Endothelial cell (in vitro differentiated cells): ENCODE data around the gene WFS1. TPM values are rescaled to one million over a fixed set of nuclear protein-coding genes. Genes with fewer than 3 reads are reported as not detected.

ENCODE experiments used
- DNase-seq: peaks from one replicate; pipeline ENCODE4 v3.0.0; 2021; ENCODE audit warnings: low spot score
- H3K27ac Mint-ChIP-seq: one replicate; pipeline ENCODE4 v1.8.0; 2021; ENCODE audit warnings: mixed read lengths, inconsistent platforms; ENCODE audit not compliant: unreplicated experiment
- H3K27me3 Mint-ChIP-seq: one replicate; pipeline ENCODE4 v1.8.0; 2021; ENCODE audit warnings: mild to moderate bottlenecking, moderate library complexity, mixed read lengths, inconsistent platforms; ENCODE audit not compliant: unreplicated experiment
- H3K36me3 Mint-ChIP-seq: one replicate; pipeline ENCODE4 v1.8.0; 2021; ENCODE audit warnings: mild to moderate bottlenecking, low read depth, mixed read lengths, inconsistent platforms; ENCODE audit not compliant: unreplicated experiment
- H3K4me1 Mint-ChIP-seq: one replicate; pipeline ENCODE4 v1.8.0; 2021; ENCODE audit warnings: mild to moderate bottlenecking, mixed read lengths, inconsistent platforms; ENCODE audit not compliant: unreplicated experiment
- H3K4me3 Mint-ChIP-seq: one replicate; pipeline ENCODE4 v1.8.0; 2021; ENCODE audit warnings: mild to moderate bottlenecking, mixed read lengths, inconsistent platforms; ENCODE audit not compliant: unreplicated experiment
- H3K9me3 Mint-ChIP-seq: one replicate; pipeline ENCODE4 v1.8.0; 2021; ENCODE audit warnings: mixed read lengths, inconsistent platforms; ENCODE audit not compliant: unreplicated experiment
- total RNA-seq: library from RNA; stranded (reverse); fragmentation: NEBNext Ultra II Directional; extraction: Animal tissue kit (Norgen Biotek cat#: 25700); gene quantifications from one replicate; pipeline ENCODE4 v1.2.1, GENCODE V29; 2021; ENCODE audit not compliant: unreplicated experiment
- TF ChIP-seq, protein P1 (sequence below): fragments of 200-600 bp; sonication (generic); IDR thresholded peaks from one replicate; pipeline ENCODE4 v1.5.0; 2021; ENCODE audit warnings: antibody characterized with exemption; ENCODE audit not compliant: unreplicated experiment

The WFS1 gene
- total RNA-seq, 1 donor from 2014 or later: 53.2 TPM

DNA sequence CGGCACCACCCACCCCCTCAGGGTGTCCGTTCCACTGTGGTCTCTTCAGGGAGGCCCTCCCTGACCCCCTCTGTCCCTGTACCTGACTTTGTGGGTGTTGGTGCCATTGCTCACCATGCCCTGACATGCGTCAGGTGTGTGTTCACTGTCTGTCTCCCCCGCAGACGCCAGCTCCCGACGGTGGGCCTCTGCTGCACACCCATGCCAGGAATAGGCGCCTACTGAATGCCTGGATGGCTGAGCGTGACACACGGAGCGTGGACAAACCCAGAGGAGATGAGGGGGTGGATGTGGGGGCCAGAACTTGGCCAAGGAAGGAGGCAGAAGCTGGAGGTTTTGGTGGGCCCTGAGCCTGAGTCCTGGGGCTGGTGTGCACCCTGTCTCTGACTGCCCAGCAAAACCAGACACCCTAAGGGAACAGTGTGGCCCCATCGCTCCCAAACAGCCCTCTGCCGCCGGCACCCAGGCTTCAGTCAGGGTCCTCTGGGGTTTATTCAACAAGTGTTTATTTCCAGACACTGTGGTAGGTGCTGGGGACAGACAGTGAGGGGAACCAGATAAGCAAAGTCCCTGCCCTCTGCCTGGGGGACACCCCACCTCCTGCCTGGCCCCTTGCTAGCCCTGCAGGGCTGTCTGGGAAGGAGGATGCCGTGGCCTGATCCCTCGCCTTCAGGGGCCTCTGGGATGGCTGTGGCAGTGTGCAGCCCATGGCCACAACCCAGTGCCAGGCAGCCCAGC lies 76.9 kb downstream of the WFS1 start:
- Mint-ChIP-seq H3K4me1 (no peaks in the 10 kb centered on the region), H3K9me3 (no peaks in the 10 kb centered on the region), H3K27ac (no peak overlapping the region), H3K27me3 (peaks cover 13% of the 10 kb centered on the region), H3K36me3 (no peaks in the 10 kb centered on the region), H3K4me3 (no peak overlapping the region)
- TF ChIP-seq, protein P1, sequence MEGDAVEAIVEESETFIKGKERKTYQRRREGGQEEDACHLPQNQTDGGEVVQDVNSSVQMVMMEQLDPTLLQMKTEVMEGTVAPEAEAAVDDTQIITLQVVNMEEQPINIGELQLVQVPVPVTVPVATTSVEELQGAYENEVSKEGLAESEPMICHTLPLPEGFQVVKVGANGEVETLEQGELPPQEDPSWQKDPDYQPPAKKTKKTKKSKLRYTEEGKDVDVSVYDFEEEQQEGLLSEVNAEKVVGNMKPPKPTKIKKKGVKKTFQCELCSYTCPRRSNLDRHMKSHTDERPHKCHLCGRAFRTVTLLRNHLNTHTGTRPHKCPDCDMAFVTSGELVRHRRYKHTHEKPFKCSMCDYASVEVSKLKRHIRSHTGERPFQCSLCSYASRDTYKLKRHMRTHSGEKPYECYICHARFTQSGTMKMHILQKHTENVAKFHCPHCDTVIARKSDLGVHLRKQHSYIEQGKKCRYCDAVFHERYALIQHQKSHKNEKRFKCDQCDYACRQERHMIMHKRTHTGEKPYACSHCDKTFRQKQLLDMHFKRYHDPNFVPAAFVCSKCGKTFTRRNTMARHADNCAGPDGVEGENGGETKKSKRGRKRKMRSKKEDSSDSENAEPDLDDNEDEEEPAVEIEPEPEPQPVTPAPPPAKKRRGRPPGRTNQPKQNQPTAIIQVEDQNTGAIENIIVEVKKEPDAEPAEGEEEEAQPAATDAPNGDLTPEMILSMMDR: no peak
- DNase-seq: no peak

DNA sequence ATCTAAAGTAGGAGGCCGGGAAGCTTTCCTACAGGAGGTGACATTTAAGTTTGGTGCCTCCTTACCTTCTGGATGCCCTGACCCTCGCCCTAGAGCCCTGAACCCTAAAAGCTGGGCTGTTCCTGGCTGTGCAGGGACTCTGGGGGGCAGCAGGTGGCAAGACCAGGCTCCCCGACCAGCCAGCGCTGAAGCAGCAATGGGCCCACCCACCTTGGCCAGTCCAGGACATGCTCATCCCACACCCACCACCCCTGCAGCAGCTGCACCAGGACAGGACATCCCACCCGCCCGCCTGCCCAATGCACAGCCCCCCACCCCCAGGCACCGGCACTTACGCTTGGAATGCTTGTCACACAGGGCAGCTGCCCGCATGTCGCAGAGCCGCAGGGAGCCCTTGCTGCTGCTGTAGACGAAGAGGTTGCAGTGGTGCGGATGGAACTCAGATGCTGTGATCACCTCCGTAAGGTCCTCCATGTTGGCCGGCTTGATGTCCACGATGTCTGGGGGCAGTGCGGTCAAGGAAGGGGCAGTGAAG lies 77.9 kb downstream of the WFS1 start:
- H3K9me3 Mint-ChIP-seq: no peaks in the 10 kb centered on the region
- no peak for DNase-seq
- no peak overlapping the region for H3K4me3 Mint-ChIP-seq
- TF ChIP-seq, protein P1: no peak
- H3K4me1 Mint-ChIP-seq: peaks cover 3% of the 10 kb centered on the region
- no peak overlapping the region for H3K27ac Mint-ChIP-seq
- H3K36me3 Mint-ChIP-seq: no peaks in the 10 kb centered on the region
- peaks cover 10% of the 10 kb centered on the region for H3K27me3 Mint-ChIP-seq

DNA sequence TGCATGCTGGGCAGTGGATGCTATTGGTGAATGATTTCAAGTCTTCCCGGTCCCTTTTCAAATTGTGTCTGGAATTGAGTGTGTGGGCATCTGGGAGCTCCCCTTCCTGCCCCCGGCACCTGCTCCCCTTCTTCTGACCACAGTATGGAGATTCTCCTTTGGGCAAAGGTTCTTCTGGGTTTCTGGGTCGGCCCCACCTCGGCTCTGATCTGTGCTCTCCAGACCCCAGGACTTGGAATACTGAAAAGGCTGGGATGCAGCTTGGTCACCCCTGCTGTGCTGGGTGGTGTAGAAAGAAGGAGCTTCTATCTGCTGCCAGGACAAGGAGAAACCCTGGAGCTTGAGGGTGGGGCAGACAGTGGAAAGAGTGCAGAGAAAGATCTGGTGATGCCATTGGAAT lies 78.8 kb downstream of the WFS1 start:
- no peaks in the 10 kb centered on the region for H3K9me3 Mint-ChIP-seq
- peaks cover 7% of the 10 kb centered on the region for H3K4me1 Mint-ChIP-seq
- TF ChIP-seq, protein P1: no peak
- no peak for DNase-seq
- no peaks in the 10 kb centered on the region for H3K36me3 Mint-ChIP-seq
- H3K4me3 Mint-ChIP-seq: no peak overlapping the region
- H3K27me3 Mint-ChIP-seq: peaks cover 10% of the 10 kb centered on the region
- no peak overlapping the region for H3K27ac Mint-ChIP-seq

DNA sequence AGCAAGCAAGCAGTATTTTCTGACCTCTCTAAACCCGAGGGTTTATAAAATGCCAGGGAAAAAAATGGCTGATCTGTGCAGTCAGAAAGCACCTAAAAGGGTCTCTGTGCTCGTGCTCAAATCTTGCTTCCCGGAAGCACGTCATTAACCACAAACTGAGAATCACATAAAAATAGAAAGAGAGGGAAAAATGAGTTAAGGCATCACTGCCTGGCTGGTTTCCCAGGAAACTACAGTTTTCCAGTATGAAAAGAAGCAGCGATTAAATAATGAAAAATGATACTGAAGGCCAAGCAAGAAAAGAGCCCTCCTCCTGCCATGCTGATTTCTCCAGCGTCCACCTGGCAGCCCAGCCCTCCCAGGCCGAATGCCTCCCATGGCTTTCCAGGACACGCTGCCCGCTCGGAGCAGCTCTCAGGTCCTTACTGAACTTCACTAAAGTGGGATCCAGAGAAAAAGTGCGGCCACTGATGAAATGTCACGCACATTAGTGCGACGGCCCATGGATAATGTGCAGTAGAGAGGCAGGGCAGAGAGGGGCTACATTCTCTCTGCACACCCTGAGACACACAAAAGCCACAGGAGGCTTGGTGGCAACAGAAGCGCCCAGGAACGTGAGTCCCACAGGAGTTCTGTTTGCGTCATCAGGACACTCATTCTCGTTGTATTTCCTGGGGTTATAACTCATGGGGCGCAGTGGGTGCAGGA lies 80.4 kb downstream of the WFS1 start:
- Mint-ChIP-seq H3K27me3 (peaks cover 11% of the 10 kb centered on the region), H3K27ac (no peak overlapping the region), H3K4me1 (peaks cover 17% of the 10 kb centered on the region), H3K9me3 (no peaks in the 10 kb centered on the region), H3K36me3 (no peaks in the 10 kb centered on the region), H3K4me3 (no peak overlapping the region)
- TF ChIP-seq, protein P1: no peak
- DNase-seq: no peak

DNA sequence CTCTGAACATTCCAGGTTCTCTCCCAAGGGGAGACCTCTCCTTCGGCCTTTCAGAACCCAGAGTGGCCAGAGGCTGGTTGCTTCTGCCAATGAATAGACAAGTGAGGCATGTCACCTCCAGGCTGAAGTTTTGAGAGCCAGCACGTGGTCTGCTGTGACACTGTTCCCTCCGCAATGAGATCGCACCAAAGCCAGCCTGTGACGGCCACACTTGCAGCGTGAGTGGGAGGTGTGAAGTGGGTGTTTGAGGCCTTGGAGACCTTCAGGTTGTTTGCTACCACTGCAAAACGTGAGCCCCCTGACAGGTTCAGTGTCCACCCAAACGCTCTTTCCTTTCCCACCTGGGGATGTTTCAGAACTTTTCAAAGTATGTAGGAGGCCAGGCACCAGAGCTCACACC lies 81.0 kb downstream of the WFS1 start:
- Mint-ChIP-seq H3K9me3 (no peaks in the 10 kb centered on the region), H3K36me3 (no peaks in the 10 kb centered on the region), H3K4me1 (peaks cover 20% of the 10 kb centered on the region), H3K4me3 (no peak overlapping the region), H3K27me3 (peaks cover 9% of the 10 kb centered on the region), H3K27ac (no peak overlapping the region)
- DNase-seq: no peak
- TF ChIP-seq, protein P1: no peak
